DMS153 treated with DMSO at 0.1 percent for 48 hours (cell line): ENCODE data around the gene RAB5A.
"Not testable (repeated sequence)": the region's sequence is repeated elsewhere in the genome, so short reads cannot be mapped to it uniquely, and the experiment has no call there.

Source experiments
- DNase-seq: peaks from one replicate; lab custom pipeline; 2025; ENCODE audit not compliant: unreplicated experiment; lab: John Stamatoyannopoulos, UW

The RAB5A gene

DNA sequence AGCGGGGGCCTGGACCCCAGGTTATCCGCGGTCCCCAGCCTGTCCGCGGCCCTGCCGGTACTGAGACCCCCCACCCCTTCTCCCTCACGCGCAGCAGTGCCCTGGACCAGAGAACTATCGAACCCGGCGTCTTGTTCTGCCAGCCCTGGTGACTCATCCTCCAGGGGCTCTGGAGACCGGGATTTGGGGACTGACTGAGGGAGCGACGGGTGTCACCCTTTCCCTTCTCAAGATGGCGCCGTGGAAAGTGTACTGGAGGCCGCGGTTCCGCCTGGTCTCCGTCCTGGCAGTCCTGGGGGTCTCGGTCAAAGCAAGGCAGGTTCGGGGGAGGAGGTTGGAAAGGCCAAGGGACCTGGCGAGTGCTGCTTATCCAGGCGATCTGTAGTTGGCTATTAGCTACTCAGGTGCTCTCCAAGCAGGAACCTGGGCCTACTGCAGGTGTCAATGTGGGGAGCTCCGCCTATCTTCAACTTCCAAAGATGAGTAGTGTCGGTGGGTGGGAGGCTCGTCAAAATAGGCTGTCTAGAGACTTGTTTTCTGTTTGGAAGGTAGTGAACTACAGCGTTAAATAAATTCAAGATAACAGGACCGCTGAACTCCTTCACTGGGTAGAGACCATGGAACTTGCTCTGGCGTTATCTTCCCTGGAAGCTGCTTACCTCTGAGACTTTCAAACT, 790 bp downstream of the RAB5A start:
- DNase-seq = no peak

DNA sequence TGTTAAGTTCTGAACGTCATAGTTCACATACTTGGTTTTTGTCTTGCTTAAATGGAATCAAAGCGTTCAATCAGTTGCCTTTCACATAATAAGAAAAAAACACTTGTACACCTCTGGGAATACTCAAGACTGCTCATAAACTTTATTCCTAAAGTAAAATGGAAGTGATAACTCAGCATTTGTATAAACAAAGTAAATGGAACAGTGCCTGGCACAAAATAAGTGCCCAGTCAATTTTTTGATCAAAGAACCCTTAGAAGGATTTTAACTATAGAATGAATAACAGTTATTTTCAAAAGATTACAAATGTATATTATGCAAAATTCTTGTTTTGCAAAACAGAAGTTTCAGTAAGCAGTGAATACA, 1.3 kb downstream of the RAB5A start:
- DNase-seq = no peak

DNA sequence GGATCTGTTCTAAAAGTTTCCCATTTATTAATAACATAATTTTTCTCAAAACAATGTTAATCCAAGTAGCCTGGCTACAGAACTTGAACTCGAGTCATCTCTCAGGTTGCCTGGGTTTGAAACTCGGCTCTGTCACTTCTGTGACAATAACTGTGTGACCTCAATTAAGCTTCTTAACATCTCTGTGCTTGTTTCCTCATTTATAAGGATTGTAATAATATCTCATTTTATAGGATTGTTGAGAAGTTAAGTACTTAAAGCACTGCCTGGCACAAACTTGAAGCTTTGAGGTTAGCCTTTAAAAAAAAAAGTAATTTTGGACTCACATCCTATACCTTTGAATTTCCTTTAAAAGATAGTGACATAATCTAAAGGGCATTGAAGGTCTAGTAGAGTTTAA, 3.4 kb downstream of the RAB5A start:
- DNase-seq = no peak

DNA sequence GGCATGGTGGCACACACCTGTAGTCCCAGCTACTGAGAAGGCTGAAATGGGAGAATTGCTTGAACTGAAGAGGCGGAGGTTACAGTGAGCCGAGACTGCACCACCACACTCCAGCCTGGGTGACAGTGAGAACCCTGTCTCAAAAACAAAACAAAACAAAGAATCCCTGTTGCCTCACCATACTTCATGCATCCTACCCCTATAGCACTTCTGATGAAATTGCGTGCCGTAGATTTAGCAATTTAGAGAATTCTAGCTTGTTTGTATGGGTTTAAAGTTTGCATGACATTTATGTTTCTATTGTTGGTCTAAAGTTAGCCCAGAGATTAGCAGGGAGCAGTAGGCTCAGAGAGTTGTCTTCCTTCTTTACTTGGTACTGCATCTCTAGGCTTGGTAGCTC, 7.8 kb downstream of the RAB5A start:
- no peak for DNase-seq

DNA sequence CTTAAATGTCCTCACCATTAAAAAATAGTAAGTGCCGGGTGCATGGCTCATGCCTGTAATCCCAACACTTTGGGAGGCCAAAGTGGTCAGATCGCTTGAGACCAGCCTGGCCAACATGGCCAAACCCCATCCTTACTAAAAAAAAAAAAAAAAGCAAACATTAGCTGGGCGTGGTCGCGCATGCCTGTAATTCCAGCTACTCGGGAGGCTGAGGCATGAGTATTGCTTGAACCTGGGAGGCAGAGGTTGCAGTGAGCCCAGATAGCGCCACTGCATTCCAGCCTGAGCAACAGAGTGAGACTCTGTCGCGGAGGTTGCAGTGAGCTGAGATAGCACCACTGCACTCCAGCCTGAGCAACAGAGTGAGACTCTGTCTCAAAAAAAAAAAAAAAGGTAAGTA, 10.5 kb downstream of the RAB5A start:
- not testable (repeated sequence) for DNase-seq

DNA sequence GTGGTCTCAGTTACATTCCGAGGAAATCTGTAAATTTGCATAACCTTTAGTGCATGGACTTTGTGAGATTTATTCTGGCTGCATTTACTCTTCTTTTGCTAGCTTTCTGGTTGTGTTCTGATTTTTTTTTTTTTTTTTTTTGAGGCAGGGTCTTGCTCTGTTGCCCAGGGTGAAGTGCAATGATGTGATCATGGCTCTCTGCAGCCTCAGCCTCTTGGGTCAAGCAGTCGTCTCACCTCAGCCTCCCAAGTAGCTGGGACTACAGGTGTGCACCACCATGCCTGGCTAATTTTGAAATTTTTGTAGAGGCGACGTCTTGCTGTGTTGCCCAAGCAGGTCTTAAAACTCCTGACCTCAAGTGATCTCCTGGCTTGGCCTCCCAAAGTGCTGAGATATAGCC, 12.6 kb downstream of the RAB5A start:
- DNase-seq = no peak

DNA sequence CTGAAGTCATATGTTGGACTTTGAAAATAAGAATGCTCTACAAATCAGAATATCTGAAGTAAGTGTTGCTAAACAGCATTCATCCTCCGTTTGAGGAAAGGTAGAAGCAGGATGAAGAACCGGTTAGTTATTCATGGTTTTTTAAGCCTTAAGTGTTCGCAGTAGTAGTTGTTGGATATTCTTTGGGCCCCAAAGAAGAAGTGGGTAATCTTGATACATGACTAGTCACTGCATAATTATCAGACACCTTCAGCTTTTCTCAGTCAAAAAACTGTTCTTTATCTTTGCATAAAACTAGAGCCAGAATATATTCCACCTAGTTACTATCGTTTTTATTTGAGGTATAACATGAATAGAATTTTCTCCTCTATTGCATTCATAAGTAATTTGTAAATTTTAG, 13.8 kb downstream of the RAB5A start:
- DNase-seq = no peak

DNA sequence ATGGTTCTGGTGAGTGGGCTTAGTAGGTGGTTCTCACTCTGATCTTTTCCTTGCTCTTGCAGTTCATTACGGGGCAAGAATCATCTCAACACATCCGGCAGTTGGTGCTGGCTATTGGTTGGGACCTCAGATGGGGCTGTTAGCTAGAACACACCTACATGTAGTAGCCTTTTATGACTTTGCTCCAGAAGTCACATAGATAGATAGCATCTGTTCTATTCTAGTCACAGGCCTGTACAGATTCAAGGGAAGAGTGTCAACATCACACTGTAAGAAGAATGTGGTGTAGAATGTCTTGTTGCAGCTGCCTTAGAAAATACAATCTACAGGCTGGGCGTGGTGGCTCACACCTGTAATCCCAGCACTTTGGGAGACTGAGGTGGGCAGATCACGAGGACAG, 15.1 kb downstream of the RAB5A start:
- DNase-seq = no peak

DNA sequence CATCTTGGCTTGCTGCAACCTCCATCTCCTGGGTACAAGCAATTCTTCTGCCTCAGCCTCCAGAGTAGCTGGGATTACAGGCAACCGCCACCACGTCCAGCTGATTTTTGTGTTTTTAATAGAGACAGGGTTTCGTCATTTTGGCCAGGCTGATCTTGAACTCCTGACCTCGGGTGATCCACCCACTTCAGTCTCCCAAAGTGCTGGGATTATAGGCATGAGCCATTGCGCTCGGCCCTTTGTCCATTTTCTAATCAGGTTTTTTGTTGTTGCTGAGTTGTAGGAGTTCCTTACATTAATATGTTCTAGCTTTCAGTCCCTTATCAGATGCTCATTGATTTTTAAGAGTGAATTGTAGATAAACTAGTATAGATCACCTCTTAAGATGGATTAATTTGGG, 20.3 kb downstream of the RAB5A start:
- no peak for DNase-seq

DNA sequence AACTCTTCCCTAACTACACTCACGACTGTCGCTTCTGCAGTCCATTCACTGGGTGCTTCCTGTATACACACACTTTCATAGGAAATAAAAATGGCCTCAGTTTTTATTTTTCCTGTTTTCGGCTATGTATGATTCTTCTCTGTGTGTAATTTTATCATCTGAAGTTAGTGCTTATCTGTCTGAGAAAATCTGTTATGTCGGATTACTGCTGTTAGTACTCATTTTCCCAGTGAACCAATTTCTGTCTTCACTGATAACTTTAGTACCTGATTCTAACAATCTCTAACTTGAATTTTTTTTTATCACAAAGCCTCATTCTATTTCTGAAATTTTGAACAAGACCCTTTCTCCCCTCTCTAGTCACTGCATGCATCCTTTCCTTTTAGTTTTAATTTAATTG, 20.9 kb downstream of the RAB5A start:
- no peak for DNase-seq

DNA sequence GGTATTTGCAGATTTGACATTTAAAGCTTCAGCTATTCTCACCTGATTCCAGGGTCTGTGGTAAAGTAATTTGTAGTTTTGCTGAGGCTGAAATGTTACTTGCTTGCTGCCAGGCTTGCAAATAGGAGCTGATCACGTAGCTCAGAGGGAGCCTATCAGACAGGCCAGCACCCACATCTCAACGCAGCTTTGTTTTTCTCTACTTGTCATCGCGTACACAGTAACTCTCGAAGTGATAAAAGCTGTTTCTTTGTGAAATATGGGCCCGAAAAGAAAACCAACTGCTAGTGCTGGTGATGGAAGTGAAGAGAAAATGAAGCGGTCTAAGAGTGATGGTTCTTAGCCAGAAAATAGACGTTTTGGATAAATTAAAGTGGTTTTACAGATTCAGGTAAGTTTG, 23.4 kb downstream of the RAB5A start:
- DNase-seq = no peak

DNA sequence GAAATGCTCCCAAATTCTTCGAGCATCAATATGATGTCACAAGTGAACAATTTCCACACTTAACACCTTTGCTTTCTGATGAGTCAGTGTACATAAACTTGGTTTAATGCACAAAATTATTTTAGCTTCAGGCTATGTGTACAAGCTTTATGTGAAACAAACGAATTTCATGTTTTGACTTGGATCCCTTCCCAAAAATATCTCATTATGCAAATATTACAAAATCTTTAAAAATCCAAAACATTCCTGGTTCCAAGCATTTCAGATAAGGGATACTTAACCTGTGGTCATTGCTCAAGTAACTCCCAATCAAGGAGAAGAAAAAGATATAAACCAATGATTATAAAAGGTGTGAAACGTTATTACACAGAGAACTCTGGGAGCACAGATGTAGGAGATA, 25.2 kb downstream of the RAB5A start:
- no peak for DNase-seq

DNA sequence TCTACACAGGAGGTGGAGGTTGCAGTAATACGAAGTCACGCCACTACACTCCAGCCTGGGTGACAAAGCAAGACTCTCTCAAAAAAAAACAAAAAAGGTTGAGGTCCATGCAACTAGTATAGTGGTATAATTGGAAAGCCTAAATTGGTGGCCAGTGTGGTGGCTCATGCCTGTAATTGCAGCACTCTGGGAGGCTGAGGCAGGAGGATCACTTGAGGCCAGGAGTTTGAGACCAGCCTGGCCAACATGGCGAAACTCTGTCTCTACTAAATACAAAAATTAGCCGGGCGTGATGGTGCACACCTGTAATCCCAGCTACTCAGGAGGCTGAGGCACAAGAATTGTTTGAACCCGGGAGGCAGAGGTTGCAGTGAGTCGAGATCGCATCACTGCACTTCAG, 42.0 kb downstream of the RAB5A start:
- DNase-seq = not testable (repeated sequence)

DNA sequence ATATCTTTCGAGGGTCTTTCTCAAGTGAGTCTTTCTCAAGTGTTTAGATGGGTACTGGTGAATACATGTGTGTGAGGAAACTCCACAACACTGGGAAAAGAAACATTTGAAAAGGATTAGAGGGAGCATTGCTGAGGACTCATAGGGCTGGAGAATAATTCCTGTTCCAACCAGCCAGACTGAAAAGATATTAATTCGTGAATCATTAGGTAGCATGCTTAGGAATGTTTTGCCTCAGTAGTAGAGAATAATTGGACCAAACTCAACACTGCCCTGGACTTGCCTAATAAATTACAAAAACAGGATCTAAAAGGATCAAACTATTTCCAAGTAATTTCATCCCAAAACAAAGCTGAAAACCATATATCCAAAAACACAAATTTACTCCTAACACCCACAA, 47.9 kb downstream of the RAB5A start:
- no peak for DNase-seq

DNA sequence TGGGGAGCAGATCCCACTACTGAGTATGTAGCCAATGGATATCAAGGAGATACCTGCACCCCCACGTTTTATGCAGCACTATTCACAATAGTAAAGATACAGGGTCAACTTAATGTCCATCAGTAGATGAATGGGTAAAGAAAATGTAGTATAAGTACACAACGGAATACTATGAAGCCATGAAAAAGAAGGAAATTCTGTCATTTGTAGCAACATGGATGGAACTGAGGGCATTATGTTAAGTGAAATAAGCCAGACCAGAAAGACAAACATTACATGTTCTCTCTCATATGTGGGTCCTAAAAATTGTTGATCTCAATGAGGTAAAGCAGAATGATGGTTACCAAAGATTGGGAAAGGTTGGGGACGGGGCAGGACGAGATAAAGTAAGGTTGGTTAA, 50.6 kb downstream of the RAB5A start:
- DNase-seq = no peak

DNA sequence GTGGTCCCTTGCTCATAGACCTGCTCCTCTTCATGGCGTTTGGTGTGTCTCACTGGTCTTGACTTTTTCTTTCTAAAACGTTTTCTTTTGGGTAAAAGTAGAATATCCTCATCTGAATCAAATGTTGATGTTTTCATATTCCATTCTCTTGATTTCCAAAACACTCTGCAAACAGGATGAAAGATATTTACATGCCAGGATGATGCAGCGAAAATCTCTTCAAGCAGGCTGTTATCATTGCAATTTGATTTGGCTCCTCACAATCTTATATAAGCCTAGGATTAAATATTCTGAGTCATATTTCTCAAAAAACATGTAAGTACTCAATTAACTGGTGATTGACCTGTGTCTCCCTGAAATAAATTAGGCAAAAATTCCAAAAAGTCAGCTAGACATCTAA, 55.0 kb downstream of the RAB5A start:
- DNase-seq = no peak

DNA sequence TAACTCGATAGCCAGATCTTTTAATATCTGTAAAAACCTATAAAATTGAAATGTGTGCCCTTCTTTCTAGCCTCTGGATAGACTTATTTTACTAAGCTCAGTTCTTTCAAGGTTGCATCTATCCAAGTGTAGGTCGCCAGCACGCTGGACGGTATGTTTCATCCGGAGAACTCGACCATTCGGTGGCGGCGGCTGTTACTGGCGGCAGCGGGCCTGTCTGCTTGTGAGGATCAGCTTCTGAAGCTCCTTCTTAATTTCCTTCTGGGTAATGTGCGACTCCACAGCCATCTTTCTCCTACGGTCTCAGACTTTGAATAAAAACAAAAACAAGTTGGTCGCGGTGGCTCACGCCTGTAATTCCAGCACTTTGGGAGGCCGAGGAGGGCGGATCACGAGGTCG, 61.1 kb downstream of the RAB5A start:
- DNase-seq = no peak

DNA sequence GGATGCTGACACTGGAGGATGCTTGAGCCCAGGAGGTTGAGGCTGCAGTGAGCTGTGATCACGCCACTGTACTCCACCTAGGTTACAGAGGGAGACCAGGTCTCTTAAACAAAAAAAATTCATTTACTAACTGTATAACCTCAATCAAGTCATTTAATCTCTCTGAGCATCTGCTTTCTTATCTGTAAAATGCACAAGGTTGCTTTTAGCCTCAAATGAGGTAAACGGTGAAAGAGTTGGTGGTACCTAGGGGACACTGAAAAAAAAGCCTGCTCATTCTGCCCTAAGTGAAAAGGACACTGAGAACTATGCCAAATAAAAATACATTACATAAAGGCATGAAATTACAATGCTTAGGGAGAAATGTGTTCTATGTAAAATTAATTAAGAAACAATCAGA, 61.7 kb downstream of the RAB5A start:
- no peak for DNase-seq

DNA sequence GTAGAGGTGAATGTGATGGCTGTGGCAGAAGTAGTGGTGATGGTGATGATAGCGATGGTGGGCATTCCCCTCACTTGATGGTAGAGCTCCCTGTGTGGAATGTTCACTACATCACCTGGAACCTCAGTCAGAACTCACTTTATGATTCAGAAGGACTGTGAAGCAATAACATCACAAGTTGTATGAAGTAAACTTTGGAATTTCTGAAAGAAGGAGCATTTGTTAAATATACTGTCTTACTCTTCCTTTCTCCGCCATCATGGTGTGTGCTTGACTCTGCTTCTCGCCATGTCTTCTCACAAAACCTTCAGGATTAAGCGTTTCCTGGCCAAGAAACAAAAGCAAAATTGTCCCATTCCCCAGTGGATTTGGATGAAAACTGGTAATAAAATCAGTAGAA, 65.3 kb downstream of the RAB5A start, which contains the start of gene PP2D1:
PP2D1 (minus strand) TSS at position 101 of the 400 bp plus-strand sequence. CDS start 192 bp downstream, outside the sequence.
- no peak for DNase-seq

DNA sequence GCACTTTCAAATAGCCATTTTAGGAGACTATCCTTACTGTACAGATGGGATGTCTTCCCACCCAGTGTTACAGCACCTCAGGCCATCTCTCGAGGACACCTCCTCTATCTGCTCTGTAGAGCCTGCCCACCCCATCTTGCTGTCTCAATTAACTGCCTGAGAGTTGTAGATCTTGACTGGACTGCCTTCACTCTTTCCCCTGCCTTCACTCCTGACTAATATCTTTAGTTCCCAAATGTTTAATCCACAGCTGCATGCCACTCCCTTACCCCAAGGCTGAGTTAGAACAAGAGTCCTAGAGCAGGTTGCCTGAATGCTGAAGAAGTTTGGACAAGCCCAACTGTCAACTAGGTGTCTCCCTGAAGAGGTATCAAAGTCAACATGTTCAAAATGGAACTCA, 66.5 kb downstream of the RAB5A start:
- DNase-seq = no peak

DNA sequence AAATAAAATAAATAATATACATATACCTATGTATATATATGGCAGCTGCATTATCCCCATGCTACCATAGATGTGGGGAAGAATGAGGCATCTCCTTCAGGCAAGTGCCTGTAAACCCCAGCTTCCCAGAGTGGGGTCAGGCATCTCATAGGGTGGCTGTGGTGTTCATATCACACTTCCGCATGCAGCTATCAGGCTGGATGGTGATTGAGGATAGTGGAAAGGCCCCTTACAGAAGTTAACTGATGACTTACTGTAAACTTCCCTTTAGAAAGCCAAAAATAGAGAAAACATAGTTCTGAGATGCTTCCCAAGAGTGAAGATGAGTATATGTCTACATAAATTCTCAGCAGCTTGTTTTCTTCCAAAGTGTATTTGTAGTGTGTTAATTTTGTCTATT, 68.6 kb downstream of the RAB5A start:
- no peak for DNase-seq

DNA sequence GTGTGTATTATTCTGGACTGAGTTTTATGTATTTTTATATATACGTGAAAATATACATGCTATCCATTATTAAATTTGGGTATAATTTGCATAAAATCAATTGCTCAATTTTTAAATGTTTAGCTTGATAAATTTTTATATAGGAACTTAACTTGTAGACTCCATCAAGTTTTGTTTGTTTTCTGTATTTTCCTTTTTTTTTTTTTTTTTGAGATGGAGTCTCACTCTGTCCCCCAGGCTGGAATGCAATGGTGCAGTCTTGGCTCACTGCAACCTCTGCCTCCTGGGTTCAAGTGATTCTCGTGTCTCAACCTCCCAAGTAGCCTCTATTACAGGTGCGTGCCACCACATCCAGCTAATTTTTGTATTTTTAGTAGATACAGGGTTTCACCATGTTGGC, 69.2 kb downstream of the RAB5A start:
- not testable (repeated sequence) for DNase-seq

DNA sequence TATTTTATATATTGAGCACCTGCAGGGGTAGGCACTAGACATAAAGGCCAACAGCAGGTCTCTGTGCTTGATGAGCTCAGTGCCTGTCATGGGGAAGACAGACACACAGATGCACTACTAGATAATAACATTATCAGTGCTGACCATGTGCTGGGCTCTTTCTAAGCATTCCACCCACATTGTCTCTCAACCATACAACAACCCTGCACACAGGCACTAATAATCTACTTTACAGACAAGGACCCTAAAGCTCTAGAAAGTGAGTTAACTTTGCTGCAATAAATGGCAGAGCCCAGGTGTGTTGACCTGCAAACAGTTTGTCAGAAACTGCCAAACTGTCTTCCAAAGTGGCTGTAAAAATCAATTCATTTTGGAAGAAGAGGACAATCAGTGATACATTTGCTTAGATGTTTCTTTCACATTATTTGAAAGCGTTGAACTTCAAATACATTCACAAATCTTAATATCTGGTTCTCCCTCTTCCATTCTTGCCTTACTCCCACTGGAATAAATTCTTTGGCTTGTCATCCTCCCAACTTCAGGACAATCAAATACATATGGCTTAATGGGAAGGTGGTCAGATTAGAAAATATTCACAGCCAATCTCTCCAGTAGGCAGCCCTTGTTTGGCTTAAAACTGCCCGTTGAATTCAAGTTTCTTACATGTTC, 76.2 kb downstream of the RAB5A start:
- no peak for DNase-seq
